CD4-positive, alpha-beta T cell (primary cell): ENCODE data around the gene TF. TPM values are rescaled to one million over a fixed set of nuclear protein-coding genes. Genes with fewer than 3 reads are reported as not detected.
"Not testable (repeated sequence)": the region's sequence is repeated elsewhere in the genome, so short reads cannot be mapped to it uniquely, and the experiment has no call there.

Experiments used
- ATAC-seq: fragments of 200-7000 bp; cut with Tn5 transposase; one replicate; pipeline ENCODE4 v1.10.0; 2022; ENCODE audit warnings: mild to moderate bottlenecking; ENCODE audit not compliant: poor library complexity
- CTCF ChIA-PET: fragments of 350-600 bp; sonication (Branson Sonifier 250); formaldehyde crosslinking; loops from one replicate; lab custom pipeline; 2021; ENCODE audit warnings: antibody characterized with exemption, inconsistent platforms; lab: Charles Lee
- POLR2A ChIA-PET: fragments of 350-600 bp; sonication (Branson Sonifier 250); formaldehyde crosslinking; loops from one replicate; lab custom pipeline; 2021; ENCODE audit warnings: antibody characterized with exemption, inconsistent platforms; lab: Charles Lee
- DNase-seq, 14 experiments: peaks; one replicate each; pipeline ENCODE4 v3.0.0-alpha.2; 2013 to 2020; ENCODE audit warnings: mixed read lengths in 2 of 14
- H3K27ac ChIP-seq, 2 donors: one replicate each; pipeline versions ENCODE4 v1.5.1 to v1.7.0; 2013; ENCODE audit warnings: low read length in 2 of 2, low read depth in 1 of 2, mild to moderate bottlenecking in 1 of 2
- H3K27me3 ChIP-seq, 2 experiments: 1 replicate in 1 of 2; 2 replicates in 1 of 2; pipeline versions ENCODE4 v1.6.1 to v1.7.0; 2013; ENCODE audit warnings: low read length in 2 of 2, control low read depth in 1 of 2, mild to moderate bottlenecking in 1 of 2, moderate library complexity in 1 of 2; ENCODE audit not compliant: insufficient read depth in 2 of 2, control insufficient read depth in 1 of 2
- H3K36me3 ChIP-seq: one replicate; pipeline ENCODE4 v1.6.1; 2013; ENCODE audit warnings: low read length, control low read depth; ENCODE audit not compliant: insufficient read depth
- H3K4me1 ChIP-seq: one replicate; pipeline ENCODE4 v1.6.1; 2013; ENCODE audit warnings: low read length, control low read depth; ENCODE audit not compliant: insufficient read depth
- H3K4me3 ChIP-seq: one replicate; pipeline ENCODE4 v1.5.1; 2013; ENCODE audit warnings: mild to moderate bottlenecking, low read length, moderate library complexity
- H3K9me3 ChIP-seq, 2 experiments: 1 replicate in 1 of 2; 2 replicates in 1 of 2; pipeline versions ENCODE4 v1.6.1 to v1.7.0; 2013; ENCODE audit warnings: low read length in 2 of 2, mild to moderate bottlenecking in 2 of 2, control low read depth in 1 of 2, moderate library complexity in 1 of 2; ENCODE audit not compliant: control insufficient read depth in 1 of 2, insufficient read depth in 1 of 2
- H3K27ac Mint-ChIP-seq: one replicate; pipeline ENCODE4 v1.8.0; 2020; ENCODE audit warnings: mixed read lengths
- H3K27me3 Mint-ChIP-seq: one replicate; pipeline ENCODE4 v1.8.0; 2021; ENCODE audit warnings: mixed read lengths
- H3K36me3 Mint-ChIP-seq: one replicate; pipeline ENCODE4 v1.8.0; 2021; ENCODE audit warnings: low read depth, mixed read lengths
- H3K4me1 Mint-ChIP-seq: one replicate; pipeline ENCODE4 v1.8.0; 2021; ENCODE audit warnings: low read depth, mixed read lengths
- H3K4me3 Mint-ChIP-seq: one replicate; pipeline ENCODE4 v1.8.0; 2020; ENCODE audit warnings: mild to moderate bottlenecking, mixed read lengths
- H3K9me3 Mint-ChIP-seq: one replicate; pipeline ENCODE4 v1.8.0; 2020; ENCODE audit warnings: mixed read lengths
- intact Hi-C, 2 experiments: fragments of 100-400 bp; cut with DNase I in 1 of 2; cut with micrococcal nuclease in 1 of 2; formaldehyde crosslinking; loops; one replicate each; pipeline versions ENCODE4 v1.15.1 to v1.9.0; 2023 to 2025; cut with DNase I, micrococcal nuclease
- total RNA-seq, 174 experiments: library from RNA in 2 of 174; stranded (reverse) in 2 of 174; gene quantifications; one replicate each; pipeline ENCODE4 v1.2.3 and lab custom pipeline; 2021 to 2026
- TF ChIP-seq, protein P1 (sequence below): fragments of 200-600 bp; IDR thresholded peaks from one replicate; pipeline ENCODE4 v1.8.0; 2022; ENCODE audit warnings: antibody characterized with exemption, mild to moderate bottlenecking

TF gene
- total RNA-seq, 2 experiments from 2014 or later, result 0.30 to 0.34 TPM

- peaks cover 22% of the 10 kb centered on the region for H3K27me3 Mint-ChIP-seq
- no peaks in the 10 kb centered on the region for H3K36me3 Mint-ChIP-seq
- DNase-seq, result no peak
- no peak for ATAC-seq
- no peaks in the 10 kb centered on the region for H3K4me1 Mint-ChIP-seq
- CTCF ChIA-PET, result no interaction called here
- no peak overlapping the region for H3K27ac ChIP-seq
- POLR2A ChIA-PET, result no interaction called here
- H3K4me3 Mint-ChIP-seq, result no peak overlapping the region
- intact Hi-C loops, result no loop called here
- H3K9me3 ChIP-seq, result no peaks in the 10 kb centered on the region
- TF ChIP-seq, protein P1, sequence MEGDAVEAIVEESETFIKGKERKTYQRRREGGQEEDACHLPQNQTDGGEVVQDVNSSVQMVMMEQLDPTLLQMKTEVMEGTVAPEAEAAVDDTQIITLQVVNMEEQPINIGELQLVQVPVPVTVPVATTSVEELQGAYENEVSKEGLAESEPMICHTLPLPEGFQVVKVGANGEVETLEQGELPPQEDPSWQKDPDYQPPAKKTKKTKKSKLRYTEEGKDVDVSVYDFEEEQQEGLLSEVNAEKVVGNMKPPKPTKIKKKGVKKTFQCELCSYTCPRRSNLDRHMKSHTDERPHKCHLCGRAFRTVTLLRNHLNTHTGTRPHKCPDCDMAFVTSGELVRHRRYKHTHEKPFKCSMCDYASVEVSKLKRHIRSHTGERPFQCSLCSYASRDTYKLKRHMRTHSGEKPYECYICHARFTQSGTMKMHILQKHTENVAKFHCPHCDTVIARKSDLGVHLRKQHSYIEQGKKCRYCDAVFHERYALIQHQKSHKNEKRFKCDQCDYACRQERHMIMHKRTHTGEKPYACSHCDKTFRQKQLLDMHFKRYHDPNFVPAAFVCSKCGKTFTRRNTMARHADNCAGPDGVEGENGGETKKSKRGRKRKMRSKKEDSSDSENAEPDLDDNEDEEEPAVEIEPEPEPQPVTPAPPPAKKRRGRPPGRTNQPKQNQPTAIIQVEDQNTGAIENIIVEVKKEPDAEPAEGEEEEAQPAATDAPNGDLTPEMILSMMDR, result no peak
- H3K36me3 ChIP-seq, result no peaks in the 10 kb centered on the region
- peaks cover 9% of the 10 kb centered on the region for H3K9me3 Mint-ChIP-seq
- H3K27me3 ChIP-seq, result peaks cover 0 to 7% of the 10 kb centered on the region in 2 experiments
- H3K4me3 ChIP-seq, result no peak overlapping the region
- H3K27ac Mint-ChIP-seq, result no peak overlapping the region
- H3K4me1 ChIP-seq, result no peaks in the 10 kb centered on the region
Observed at GRCh38 chr3:133717424-133717823, 28.8 kb upstream of the TF start.

- DNase-seq (no peak), ATAC-seq (no peak)
- H3K4me3 ChIP-seq, result no peak overlapping the region
- intact Hi-C loops, result no loop called here
- Mint-ChIP-seq H3K4me1 (no peaks in the 10 kb centered on the region), H3K27ac (no peak overlapping the region), H3K36me3 (peaks cover 5% of the 10 kb centered on the region), H3K9me3 (peaks cover 21% of the 10 kb centered on the region), H3K4me3 (no peak overlapping the region), H3K27me3 (peaks cover 22% of the 10 kb centered on the region)
- peaks cover 0 to 6% of the 10 kb centered on the region in 2 experiments for H3K27me3 ChIP-seq
- CTCF ChIA-PET, result no interaction called here
- no peaks in the 10 kb centered on the region for H3K9me3 ChIP-seq
- no peak overlapping the region for H3K27ac ChIP-seq
- no peaks in the 10 kb centered on the region for H3K4me1 ChIP-seq
- TF ChIP-seq, protein P1, result no peak
- H3K36me3 ChIP-seq, result no peaks in the 10 kb centered on the region
- POLR2A ChIA-PET, result no interaction called here
Observed at GRCh38 chr3:133722935-133723334, 23.3 kb upstream of the TF start.

DNA sequence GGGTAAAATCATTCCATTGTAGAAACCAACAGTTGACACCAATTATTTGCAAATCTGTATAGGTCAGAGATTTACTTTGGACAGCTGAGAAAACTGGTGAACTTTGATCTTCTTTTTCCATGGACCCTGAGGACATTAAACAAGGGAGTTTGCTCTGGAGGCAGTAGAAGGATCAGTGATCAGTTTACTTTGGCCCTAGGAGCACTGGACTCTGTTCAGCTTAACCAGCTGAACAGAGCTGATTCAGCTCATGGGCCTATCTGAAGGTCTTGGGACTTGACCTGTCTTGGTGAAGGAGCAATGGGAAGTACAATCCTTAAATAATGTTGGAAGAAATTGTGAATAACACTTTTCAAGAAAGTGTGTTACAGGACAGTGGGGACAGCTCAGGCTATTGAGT, 15.2 kb upstream of the TF start:
- Histone ChIP-seq H3K27ac (no peak overlapping the region), H3K4me1 (no peaks in the 10 kb centered on the region), H3K27me3 (peaks cover 2 to 9% of the 10 kb centered on the region in 2 experiments), H3K4me3 (no peak overlapping the region), H3K36me3 (no peaks in the 10 kb centered on the region), H3K9me3 (peaks cover 0 to 5% of the 10 kb centered on the region in 2 experiments)
- DNase-seq (no peak), ATAC-seq (no peak)
- CTCF ChIA-PET, result no interaction called here
- TF ChIP-seq, protein P1, result no peak
- Mint-ChIP-seq H3K4me1 (no peaks in the 10 kb centered on the region), H3K36me3 (no peaks in the 10 kb centered on the region), H3K4me3 (no peak overlapping the region), H3K27ac (no peak overlapping the region), H3K9me3 (peaks cover 3% of the 10 kb centered on the region), H3K27me3 (peaks cover 59% of the 10 kb centered on the region)
- POLR2A ChIA-PET, result no interaction called here
- intact Hi-C loops, result no loop called here

GRCh38 chr3:133732231-133732630, 14.0 kb upstream of the TF start:
- H3K9me3 Mint-ChIP-seq, H3K4me3 ChIP-seq, H3K9me3 ChIP-seq, intact Hi-C loops, H3K4me3 Mint-ChIP-seq, H3K27ac Mint-ChIP-seq, POLR2A ChIA-PET, DNase-seq, H3K36me3 Mint-ChIP-seq, H3K36me3 ChIP-seq, CTCF ChIA-PET, ATAC-seq, H3K4me1 ChIP-seq, H3K27me3 ChIP-seq, H3K27ac ChIP-seq, H3K4me1 Mint-ChIP-seq: not testable (repeated sequence)
- peaks cover 65% of the 10 kb centered on the region for H3K27me3 Mint-ChIP-seq
